Activated CD4-positive, alpha-beta T cell treated with anti-CD3 and anti-CD28 coated beads for 48 hours (primary cell): ENCODE results near the gene PEA15.

Source experiments
- DNase-seq: peaks from one replicate; pipeline ENCODE4 v3.0.0-alpha.2; 2020

PEA15 gene

GRCh38 chr1:160205242-160206035, at the start of gene PEA15:
Gene PEA15 (plus strand): TSS chr1:160205384. CDS start chr1:160211545, 6,161 bp downstream.
- DNase-seq = peak; percentile 75

- no peak for DNase-seq
Measured at GRCh38 chr1:160156361-160156760, 48.8 kb upstream of the PEA15 start.

GRCh38 chr1:160157174-160157573, 48.0 kb upstream of the PEA15 start:
- no peak for DNase-seq

GRCh38 chr1:160158031-160158430, 47.2 kb upstream of the PEA15 start:
- no peak for DNase-seq

- no peak for DNase-seq
Measured at GRCh38 chr1:160158534-160158933, 46.6 kb upstream of the PEA15 start.

GRCh38 chr1:160159846-160160245, 45.3 kb upstream of the PEA15 start:
- DNase-seq = no peak

GRCh38 chr1:160161965-160162705, 43.0 kb upstream of the PEA15 start:
- no peak for DNase-seq

- DNase-seq = no peak
Measured at GRCh38 chr1:160162931-160163330, 42.3 kb upstream of the PEA15 start.

GRCh38 chr1:160163615-160164014, 41.6 kb upstream of the PEA15 start:
- no peak for DNase-seq

- no peak for DNase-seq
Measured at GRCh38 chr1:160164121-160164520, 41.1 kb upstream of the PEA15 start.

- DNase-seq = no peak
Measured at GRCh38 chr1:160166166-160166868, 38.9 kb upstream of the PEA15 start.

- no peak for DNase-seq
Measured at GRCh38 chr1:160167056-160167455, 38.1 kb upstream of the PEA15 start.

GRCh38 chr1:160167580-160167979, 37.6 kb upstream of the PEA15 start:
- DNase-seq = peak; percentile 32

- DNase-seq = no peak
Measured at GRCh38 chr1:160168016-160168415, 37.2 kb upstream of the PEA15 start.

- DNase-seq = no peak
Measured at GRCh38 chr1:160168609-160169369, 36.4 kb upstream of the PEA15 start.

- peak; percentile 57 for DNase-seq
Measured at GRCh38 chr1:160169553-160170399, 35.4 kb upstream of the PEA15 start.

- no peak for DNase-seq
Measured at GRCh38 chr1:160171354-160171753, 33.8 kb upstream of the PEA15 start.

GRCh38 chr1:160171980-160172379, 33.2 kb upstream of the PEA15 start:
- DNase-seq = no peak

GRCh38 chr1:160177231-160177630, 28.0 kb upstream of the PEA15 start:
- DNase-seq = no peak

GRCh38 chr1:160177667-160178066, 27.5 kb upstream of the PEA15 start:
- no peak for DNase-seq

- no peak for DNase-seq
Measured at GRCh38 chr1:160178731-160179130, 26.5 kb upstream of the PEA15 start.

GRCh38 chr1:160179336-160179735, 25.8 kb upstream of the PEA15 start:
- no peak for DNase-seq
